NCI-H1048 (cell line): ENCODE data around the gene BPGM.
A peak's percentile ranks its signal among the peaks of the same experiment; 100 is the strongest.

Experiments
- DNase-seq: peaks from one replicate; lab custom pipeline; 2025; lab: John Stamatoyannopoulos, UW

Gene BPGM

GRCh38 chr7:134646425-134647305, at the start of gene BPGM:
Gene BPGM, plus strand, starts transcription at chr7:134646853. Its CDS starts 14,655 bp downstream, at chr7:134661508.
- DNase-seq = peak; percentile 98

GRCh38 chr7:134599371-134599770, 47.3 kb upstream of the BPGM start:
- no peak for DNase-seq

DNA sequence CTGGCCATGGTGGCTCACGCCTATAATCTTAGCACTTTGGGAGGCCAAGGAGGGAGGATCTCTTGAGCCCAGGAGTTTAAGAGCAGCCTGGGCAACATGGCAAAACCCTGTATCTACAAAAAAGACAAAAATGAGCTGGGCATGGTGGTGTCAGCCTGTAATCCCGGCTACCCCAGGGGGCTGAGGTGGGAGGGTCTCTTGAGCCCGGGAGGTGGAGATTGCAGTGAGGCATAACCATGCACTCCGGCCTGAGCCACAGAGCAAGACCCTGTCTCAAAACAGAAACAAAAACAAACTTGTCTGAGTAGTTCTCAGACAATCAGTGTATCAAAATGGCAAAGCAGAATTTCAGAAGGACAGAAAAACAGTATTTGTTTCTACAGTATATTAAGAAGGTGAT, 45.2 kb upstream of the BPGM start:
- DNase-seq = no peak

DNA sequence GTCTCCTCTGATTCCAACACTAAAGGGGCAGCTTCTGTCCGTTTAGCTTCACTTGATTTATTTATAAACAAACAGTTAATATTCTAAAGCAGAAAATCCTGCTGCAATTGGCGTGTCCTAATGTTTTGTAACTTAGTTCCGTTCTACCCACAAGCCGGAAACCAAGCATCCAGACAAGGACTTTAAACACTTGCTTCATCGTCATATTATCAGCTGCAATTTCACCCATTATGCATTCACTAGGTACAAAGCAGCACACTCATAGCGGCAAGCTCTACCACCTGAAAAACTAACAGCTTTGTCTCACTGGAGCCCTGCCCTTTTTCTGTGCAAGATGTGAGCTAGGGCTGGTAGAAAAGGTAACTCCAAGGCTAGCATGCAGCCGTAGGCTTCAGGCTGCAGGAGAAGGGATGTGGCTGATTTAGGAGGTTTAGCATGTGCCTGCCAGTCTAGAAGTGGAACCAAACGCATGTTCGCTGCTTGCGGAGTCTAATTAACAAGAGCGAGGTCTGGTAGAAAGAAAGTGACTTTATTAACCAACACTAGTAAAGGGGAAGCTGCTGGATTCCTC, 43.7 kb upstream of the BPGM start:
- no peak for DNase-seq

DNA sequence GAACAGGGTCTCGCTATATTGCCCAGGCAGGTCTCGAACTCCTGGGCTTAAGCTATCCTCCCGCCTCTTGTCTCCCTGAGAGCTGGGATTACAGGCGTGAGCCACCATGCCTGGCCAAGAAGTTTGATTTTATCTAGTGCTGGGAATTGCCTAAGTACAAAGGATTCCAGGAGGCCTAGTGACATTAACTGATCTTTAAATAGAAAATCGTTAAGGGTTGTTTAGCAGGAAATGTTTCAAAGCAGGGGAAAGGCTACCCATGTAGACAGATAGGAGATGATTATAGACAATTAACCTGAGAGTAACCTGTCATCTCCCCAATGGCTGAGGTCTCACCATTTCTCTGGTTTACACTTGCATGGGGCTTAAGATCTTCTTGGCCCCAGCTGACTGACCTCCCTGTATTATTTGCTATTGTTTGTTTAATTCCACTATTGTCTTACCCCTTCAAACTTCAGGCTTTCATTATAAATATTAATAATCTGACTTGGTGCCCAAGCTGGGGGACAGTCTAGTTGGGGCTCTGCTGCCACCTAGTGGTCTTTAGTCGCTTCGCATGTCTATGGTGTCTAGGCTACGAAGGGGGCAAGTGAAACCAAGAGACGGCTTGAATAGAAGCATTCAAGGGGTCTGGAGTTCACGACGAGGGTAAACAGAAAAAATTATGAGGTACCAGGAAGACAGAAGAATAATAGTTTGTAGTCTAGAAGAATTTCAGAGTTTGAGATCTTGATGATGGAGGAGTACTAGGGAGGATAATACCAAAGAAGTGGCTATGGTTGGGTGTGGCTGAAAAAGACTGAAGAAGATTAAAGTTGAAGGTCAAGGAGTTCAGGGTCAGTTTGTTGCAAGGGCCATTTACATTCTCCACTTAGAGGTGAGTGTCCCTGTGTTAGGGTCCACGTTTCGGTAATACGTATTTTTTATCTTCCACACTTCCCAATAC, 40.4 kb upstream of the BPGM start:
- DNase-seq = no peak

GRCh38 chr7:134611611-134612151, 35.0 kb upstream of the BPGM start:
- DNase-seq = no peak

GRCh38 chr7:134612197-134612596, 34.5 kb upstream of the BPGM start:
- no peak for DNase-seq

DNA sequence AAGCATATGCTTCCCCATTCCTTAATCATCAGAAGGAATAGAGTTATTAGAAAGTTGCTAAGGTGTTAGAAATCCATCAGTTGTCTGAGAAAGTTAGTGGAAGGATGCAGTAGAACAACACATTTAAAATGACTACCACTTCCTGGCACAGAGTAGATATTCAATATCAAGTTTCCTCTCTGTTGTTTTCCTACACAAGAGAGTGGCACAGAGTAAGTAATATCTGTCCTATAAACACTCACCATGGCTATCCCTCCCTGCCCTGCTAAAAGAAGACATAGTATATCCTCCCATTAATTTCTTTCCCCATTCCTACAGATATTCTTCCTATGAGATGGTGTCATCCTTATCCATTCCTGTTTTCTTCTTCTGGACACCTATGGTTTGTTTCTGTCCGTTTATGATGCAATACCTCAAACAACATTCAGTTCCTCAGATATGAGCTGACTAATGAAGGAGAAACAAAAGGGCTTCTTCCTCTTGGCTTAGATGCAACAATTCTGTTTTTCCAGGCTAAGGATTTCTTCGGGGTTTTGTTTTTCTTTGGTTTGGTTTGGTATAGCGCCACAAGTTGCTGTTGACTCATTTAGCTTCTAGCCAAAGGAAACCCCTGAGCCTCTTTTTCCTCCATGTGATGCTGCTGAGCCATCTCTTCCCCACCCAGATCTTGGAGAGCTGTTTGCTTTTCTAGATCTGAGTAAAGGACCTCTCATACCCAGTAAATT, 32.9 kb upstream of the BPGM start:
- DNase-seq = no peak

- no peak for DNase-seq
These were observed 30.0 kb upstream of the BPGM start for GRCh38 chr7:134616611-134617010.

DNA sequence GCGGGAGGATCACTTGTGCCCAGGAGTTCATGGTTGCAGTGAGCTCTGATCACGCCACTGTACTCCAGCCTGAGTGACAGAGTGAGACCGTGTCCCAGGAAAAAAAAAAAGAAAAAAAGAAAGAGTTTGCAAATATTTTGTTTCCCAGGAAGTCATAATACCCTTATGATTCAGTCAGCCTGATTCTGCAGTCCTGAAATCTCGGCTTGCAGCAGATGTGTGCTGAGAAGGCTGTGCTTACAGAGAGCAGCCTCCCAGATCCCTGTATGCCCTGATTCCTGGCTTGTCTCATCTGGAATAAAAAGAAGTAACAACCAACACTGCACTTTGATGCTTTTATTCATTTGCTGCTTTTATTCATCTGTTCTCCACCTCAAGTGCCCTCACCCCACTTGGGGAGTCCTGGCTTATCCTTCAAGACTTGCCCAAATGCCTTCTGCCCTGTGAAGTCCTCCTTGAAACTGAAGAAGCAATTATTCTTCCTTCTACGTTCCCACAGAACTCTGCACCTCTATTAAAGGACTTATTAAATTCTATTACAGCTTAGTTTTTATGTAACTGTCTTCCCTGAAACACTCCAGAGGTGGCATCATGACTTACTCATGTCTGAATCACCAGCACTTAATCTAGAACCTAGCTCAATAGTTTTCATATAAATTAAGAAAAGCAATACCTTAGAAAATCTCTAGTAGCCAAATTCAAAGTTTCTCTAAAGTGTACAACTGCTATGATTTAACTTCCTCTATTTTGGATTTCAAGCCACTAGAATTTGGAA, 27.7 kb upstream of the BPGM start:
- no peak for DNase-seq

DNA sequence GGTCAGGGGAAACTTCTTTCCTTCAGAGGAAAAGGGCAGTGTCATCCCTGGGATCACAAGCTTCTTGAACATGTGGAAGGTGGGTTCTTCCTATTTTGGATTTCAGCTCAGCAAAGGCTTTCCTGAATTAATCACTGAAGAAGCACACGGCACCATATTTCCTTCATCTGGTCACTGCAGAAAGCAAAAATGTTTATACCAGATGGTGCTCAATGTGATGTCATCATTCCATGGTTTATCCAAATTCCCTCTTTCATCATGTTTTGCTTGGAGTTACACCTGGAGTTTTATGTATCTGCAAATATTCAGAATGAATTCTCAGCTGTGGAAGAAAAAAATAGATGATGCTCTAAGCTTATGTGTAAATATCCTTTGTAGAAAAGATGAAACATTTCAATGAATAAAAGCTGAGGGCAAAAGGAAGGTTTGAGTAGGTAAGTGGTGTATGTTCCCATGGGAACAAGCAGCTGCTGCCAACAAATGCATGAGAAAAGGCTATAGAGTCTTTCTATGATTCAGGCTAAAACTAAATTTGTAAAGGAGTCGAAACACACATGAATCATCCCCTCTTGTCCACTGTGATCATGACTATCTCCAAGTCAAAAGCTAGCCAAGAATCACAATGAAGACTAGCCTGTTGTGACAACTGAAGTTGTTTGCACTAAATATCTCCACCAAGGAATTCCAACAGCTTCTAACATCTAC, 26.9 kb upstream of the BPGM start:
- DNase-seq = no peak

DNA sequence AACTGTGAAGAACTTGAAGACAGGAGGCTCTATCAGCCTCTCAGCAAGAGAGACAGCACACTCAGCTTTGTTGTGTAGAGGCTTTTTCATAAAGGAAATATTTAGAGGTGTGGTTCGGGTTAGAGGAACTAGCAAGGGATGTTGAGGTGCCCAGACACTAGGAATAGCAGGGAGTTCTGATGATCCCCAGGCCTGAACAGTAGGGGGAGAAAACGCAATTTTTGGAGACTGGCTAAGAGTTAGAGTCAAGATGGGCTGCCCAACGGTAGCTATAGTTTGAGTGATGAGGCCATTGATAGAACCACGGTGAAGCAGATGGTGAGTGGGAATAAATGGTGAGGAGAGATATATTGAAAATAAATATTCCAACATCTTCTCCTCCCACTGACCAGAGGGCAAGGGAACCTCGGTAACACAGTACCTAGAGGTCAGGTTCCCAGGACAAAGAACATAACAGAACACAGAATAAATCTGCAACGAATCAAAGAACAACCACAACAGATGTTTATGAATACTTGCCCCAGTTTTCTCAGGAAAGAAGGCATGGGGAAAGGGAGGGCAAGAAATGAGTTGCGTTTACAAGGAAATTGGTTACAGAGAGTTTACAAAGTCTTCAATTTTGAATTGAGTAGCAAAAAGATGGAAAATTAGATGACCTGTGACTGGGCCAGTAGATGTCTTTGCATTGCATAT, 24.2 kb upstream of the BPGM start:
- no peak for DNase-seq

DNA sequence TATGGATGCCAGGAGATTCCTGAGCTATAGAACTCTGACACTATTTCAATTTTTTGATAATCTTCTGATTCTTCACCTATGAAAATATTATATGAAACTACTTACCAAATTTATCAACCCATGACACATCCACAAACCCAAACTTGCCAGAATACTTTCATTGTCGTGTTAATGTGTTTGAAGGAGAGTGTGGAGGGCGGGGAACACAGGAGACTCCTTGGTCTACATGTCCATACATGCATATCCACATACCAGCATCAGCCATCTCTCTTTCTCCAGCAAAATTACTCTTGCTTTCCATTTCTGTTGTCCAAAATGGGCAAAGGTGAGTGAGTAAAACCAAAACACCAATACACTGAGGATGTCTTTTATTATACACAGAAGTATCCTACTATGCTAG, 23.5 kb upstream of the BPGM start:
- no peak for DNase-seq

- no peak for DNase-seq
These were observed 21.1 kb upstream of the BPGM start for GRCh38 chr7:134625550-134625949.

DNA sequence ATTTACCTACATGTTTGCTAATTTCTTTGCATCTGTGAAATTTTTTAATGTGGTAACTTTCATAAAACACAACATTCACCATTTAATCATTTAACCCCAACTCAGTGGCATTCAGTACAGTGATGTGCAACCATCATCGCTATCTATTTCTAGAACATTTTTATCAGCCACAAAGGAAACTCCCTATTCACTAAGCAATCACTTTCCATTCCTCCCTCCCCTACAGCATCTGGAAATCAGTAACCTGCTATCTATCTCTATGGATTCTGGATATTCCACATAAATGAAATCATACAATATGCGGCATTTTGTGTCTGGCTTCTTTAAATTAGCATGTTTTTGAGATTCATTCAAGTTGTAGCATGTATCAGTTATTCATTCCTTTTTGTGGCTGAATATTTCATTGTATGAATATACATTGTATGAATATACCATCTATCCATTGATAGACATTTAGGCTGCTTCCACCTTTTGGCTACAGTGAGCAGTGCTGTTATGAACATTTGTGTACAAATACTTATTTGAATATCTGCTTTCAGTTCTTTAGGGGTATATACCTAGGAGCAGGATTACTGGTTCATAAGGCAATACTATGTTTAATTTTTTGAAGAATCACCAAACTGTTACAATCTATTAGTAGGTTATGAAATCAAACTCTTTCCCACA, 19.4 kb upstream of the BPGM start:
- DNase-seq = no peak

GRCh38 chr7:134627775-134628153, 18.9 kb upstream of the BPGM start:
- no peak for DNase-seq

DNA sequence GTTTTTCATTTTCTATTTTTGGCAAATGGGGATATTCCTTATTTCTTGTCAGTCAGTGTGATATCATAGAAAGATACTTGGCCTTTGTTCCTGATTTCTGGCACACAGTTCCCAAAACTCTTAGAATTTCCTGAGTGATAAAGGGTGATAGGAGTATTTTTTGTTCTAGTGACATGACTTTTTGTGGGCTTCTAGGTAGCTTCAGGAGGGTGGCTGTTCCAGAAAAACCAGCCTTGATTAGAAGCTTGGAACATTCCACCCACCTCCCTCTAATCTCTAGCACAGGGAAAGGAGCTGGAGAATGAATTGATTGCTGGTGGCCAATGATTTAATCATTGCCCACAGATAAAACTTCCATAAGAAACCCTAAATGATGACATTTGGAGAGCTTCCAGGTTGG, 17.2 kb upstream of the BPGM start:
- no peak for DNase-seq

DNA sequence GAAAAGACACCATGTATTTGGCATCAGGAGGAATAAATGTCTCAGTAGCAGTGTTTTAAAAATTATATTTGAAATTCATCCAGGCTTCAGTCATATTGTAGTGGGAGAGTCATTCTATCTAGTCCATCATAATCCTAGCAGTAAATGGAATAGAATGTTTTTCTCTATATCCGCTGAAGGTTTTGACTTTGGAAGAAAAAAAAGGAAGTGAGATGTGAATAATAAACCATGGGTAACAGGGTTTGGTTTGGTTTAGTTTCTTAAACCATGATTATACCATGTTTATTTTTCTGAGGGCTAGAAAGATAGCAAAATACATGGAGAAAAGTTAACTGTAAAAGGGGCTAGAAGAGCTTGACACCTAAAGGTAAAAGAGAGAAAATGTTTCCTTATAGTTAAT, 16.4 kb upstream of the BPGM start:
- no peak for DNase-seq

- no peak for DNase-seq
These were observed 15.8 kb upstream of the BPGM start for GRCh38 chr7:134630893-134631292.
